GM19099 (cell line): ENCODE results near the gene FBXO5.

Source experiments
- POLR2A ChIP-seq: IDR thresholded peaks from 3 replicates; pipeline ENCODE4 v1.6.1; 2011; ENCODE audit warnings: low read depth; ENCODE audit not compliant: insufficient read length; ENCODE audit errors: extremely low read depth

The FBXO5 gene

DNA sequence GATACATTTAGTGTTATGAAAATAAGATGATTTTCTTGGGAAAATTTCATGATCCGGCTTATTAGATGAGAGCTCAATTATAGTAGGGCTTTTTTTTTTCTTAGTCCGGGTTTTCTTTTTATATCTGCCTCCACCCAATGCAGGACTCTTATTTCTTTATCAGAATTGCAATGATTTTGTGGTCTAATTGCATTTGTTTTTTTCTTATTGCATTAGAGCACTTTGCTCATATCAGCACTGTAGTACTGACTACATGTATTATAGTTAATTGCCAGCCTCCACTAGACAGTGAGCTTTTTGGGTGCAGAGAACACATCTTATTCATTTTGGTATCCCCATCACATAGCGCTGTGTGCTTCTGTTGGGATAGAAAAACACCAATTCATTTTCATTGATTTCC lies 50.0 kb downstream of the FBXO5 start:
- TF ChIP-seq POLR2A, result no peak

DNA sequence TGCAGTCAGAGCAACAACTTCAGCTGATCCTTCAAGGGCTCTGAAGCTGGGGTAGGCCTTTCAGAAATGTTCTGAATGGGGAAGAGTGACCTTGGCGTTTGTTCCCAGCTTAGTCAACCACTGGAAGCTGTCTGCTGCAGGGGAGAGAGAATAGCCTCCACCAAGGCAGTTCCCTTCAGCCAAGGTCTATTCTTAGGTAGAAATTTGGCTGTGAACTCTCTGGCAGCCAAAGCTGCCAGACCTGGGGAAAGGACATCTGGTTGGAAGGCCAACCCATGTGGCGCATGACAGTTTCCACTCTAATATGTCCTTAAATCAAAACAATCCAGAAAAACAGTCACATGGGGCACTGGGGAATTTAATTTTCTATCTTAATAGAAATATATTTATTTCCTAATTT lies 60.1 kb downstream of the FBXO5 start:
- no peak for TF ChIP-seq POLR2A
